Left lung (tissue), 10 donors: ENCODE data around the gene EXOSC9. TPM values are rescaled to one million over a fixed set of nuclear protein-coding genes. Genes with fewer than 3 reads are reported as not detected.

ENCODE experiments used
- ATAC-seq: fragments of 200-7000 bp; cut with Tn5 transposase; one replicate; pipeline ENCODE4 v1.9.1; 2020; ENCODE audit warnings: moderate library complexity
- DNase-seq, 4 donors: peaks; one replicate each; pipeline ENCODE4 v3.0.0-alpha.2; 2013 to 2020
- H3K27ac ChIP-seq, 2 donors: fragments of 200-600 bp; sonication (generic) in 1 of 2; one replicate each; pipeline versions ENCODE4 v1.5.0 to v1.8.0; 2020 to 2021
- H3K27me3 ChIP-seq, 2 donors: fragments of 200-600 bp; sonication (generic) in 1 of 2; one replicate each; pipeline versions ENCODE4 v1.5.0 to v1.8.0; 2020 to 2021
- H3K36me3 ChIP-seq, 2 donors: fragments of 200-600 bp; sonication (generic) in 1 of 2; one replicate each; pipeline versions ENCODE4 v1.5.0 to v1.8.0; 2020 to 2021
- H3K4me1 ChIP-seq, 2 donors: fragments of 200-600 bp; one replicate each; pipeline ENCODE4 v1.8.0; 2021
- H3K4me3 ChIP-seq, 2 donors: fragments of 200-600 bp; sonication (generic) in 1 of 2; one replicate each; pipeline versions ENCODE4 v1.5.0 to v1.8.0; 2020 to 2021; ENCODE audit warnings: mild to moderate bottlenecking in 1 of 2
- H3K9me3 ChIP-seq, 2 donors: fragments of 200-600 bp; sonication (generic) in 1 of 2; one replicate each; pipeline versions ENCODE4 v1.5.0 to v1.8.0; 2020 to 2021
- intact Hi-C, 2 donors: fragments of 100-400 bp; cut with DNase I; formaldehyde crosslinking; loops; one replicate each; pipeline versions ENCODE4 v1.11.2 to v1.14.2; 2022
- polyA plus RNA-seq, 6 donors: library from polyadenylated mRNA; unstranded; fragments of 120-200 nt; gene quantifications; one replicate each; pipeline ENCODE4 v1.2.1, GENCODE V29; 2013; ENCODE audit not compliant: insufficient read length in 6 of 6
- total RNA-seq, 2 donors: library from RNA; stranded (reverse); fragmentation: NEBNext Ultra II Directional; extraction: Animal tissue kit (Norgen Biotek cat#: 25700); gene quantifications; one replicate each; pipeline ENCODE4 v1.2.1, GENCODE V29; 2021
- TF ChIP-seq, protein P1 (sequence below), 2 donors: fragments of 200-600 bp; sonication (generic) in 1 of 2; IDR thresholded peaks; one replicate each; pipeline versions ENCODE4 v1.5.0 to v1.8.0; 2021; ENCODE audit warnings: antibody characterized with exemption in 2 of 2
- donor health status: DM: no; HTN: yes; CAD: no.
- donor health status: DM: no; HTN: no; CAD: no.

The EXOSC9 gene
- total and polyA plus RNA-seq, 8 donors = 13.5 to 63.9 (median 57.2) TPM

DNA sequence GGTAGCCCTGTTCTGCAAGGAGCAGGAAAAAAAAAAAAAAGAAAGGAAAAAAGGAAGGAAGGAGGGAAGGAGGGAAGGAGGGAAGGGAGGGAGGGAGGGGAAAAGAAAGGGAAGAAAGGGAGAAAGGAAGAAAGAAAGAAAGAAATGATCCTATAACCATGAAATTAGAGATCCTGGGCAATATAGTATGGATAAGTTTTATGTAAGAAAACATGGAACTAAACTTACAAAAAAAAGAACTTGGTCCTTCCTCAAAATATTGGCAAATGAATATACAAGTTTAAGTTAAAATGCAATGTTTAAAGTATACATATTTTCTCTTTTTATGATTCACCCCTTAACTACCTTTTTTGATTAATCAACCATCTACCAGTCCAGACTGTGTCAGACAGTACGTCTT is 50.2 kb downstream of the EXOSC9 start:
- DNase-seq (no peak), ATAC-seq (no peak)
- no peak overlapping the region for H3K27ac ChIP-seq
- no peaks in the 10 kb centered on the region for H3K27me3 ChIP-seq
- H3K36me3 ChIP-seq = peaks cover 0 to 24% of the 10 kb centered on the region in 2 donors
- TF ChIP-seq, protein P1, sequence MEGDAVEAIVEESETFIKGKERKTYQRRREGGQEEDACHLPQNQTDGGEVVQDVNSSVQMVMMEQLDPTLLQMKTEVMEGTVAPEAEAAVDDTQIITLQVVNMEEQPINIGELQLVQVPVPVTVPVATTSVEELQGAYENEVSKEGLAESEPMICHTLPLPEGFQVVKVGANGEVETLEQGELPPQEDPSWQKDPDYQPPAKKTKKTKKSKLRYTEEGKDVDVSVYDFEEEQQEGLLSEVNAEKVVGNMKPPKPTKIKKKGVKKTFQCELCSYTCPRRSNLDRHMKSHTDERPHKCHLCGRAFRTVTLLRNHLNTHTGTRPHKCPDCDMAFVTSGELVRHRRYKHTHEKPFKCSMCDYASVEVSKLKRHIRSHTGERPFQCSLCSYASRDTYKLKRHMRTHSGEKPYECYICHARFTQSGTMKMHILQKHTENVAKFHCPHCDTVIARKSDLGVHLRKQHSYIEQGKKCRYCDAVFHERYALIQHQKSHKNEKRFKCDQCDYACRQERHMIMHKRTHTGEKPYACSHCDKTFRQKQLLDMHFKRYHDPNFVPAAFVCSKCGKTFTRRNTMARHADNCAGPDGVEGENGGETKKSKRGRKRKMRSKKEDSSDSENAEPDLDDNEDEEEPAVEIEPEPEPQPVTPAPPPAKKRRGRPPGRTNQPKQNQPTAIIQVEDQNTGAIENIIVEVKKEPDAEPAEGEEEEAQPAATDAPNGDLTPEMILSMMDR (IDR thresholded peaks at IDR 0.05) = no peak
- intact Hi-C loops = no loop called here
- H3K4me1 ChIP-seq = no peaks in the 10 kb centered on the region
- H3K4me3 ChIP-seq = no peak overlapping the region
- no peaks in the 10 kb centered on the region for H3K9me3 ChIP-seq

DNA sequence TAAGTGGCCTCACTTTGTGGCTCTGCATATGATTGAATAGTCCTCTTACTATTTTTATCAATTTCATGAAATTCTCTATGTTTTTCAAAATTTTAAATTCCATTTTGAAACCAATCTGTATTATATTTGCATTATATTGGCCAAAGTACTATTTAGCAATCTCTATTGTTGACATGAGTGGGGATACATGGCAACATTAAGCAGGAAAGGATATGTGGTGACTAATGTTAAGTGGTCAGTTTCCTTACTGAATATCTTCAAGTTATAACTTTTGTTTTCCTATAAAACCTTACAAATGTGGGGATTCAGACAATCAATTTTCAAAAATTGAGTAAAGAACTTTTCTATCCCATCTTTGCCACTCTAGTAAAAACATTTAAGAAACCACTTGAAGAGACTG is 59.0 kb downstream of the EXOSC9 start:
- Histone ChIP-seq H3K27ac (no peak overlapping the region), H3K4me1 (no peaks in the 10 kb centered on the region), H3K27me3 (no peaks in the 10 kb centered on the region), H3K9me3 (no peaks in the 10 kb centered on the region), H3K4me3 (no peak overlapping the region), H3K36me3 (peaks cover 0 to 17% of the 10 kb centered on the region in 2 donors)
- TF ChIP-seq, protein P1 (IDR thresholded peaks at IDR 0.05) = no peak
- intact Hi-C loops = no loop called here
- DNase-seq = no peak
- ATAC-seq = no peak

DNA sequence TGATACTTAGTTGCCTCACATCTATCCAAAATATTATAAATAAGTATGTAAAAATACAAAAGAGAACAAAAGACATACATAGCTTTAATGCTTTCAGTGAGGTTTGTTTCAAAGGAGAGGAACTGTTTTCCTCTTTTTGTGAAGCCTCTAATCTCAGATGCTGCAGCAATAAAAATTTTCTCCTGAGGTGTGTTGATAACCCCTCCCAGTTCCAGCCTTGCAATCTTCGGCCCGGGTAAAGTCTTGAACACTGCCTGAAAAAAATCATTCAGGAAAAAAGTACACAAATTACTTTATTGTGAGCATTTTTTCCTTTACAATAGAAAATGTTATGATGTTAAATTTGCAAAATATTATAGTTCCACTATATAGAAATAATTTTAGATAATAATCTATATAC is 60.3 kb downstream of the EXOSC9 start:
- TF ChIP-seq, protein P1 (IDR thresholded peaks at IDR 0.05) = no peak
- no peaks in the 10 kb centered on the region for H3K4me1 ChIP-seq
- no peak overlapping the region for H3K4me3 ChIP-seq
- no peak overlapping the region for H3K27ac ChIP-seq
- DNase-seq (no peak), ATAC-seq (no peak)
- no peaks in the 10 kb centered on the region for H3K27me3 ChIP-seq
- peaks cover 0 to 16% of the 10 kb centered on the region in 2 donors for H3K36me3 ChIP-seq
- no peaks in the 10 kb centered on the region for H3K9me3 ChIP-seq
- intact Hi-C loops = no loop called here

DNA sequence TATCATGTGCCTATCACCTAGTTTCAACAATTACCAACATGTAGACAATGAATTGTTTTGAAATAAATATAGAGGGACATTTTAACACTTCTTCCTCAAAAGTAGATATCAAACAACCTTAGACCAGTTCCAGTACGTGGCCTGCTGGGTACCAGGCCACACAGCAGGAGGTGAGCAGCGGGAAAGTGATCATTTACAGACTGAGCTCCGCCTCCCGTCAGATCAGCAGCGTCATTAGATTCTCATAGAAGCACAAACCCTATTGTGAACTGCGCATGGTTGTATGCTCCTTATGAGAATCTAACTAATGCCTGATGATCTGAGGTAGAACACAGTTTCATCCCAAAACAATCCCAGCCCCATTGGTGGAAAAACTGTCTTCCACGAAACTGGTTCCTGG is 62.7 kb downstream of the EXOSC9 start:
- Histone ChIP-seq H3K27me3 (no peaks in the 10 kb centered on the region), H3K9me3 (no peaks in the 10 kb centered on the region), H3K27ac (no peak overlapping the region), H3K4me1 (peaks cover 0 to 5% of the 10 kb centered on the region in 2 donors), H3K4me3 (no peak overlapping the region), H3K36me3 (peaks cover 0 to 21% of the 10 kb centered on the region in 2 donors)
- intact Hi-C loops = no loop called here
- ATAC-seq = no peak
- DNase-seq = no peak
- TF ChIP-seq, protein P1 (IDR thresholded peaks at IDR 0.05) = no peak

Other genes starting within 250 kb of the EXOSC9 start
- gene ANXA5, start 104.3 kb upstream of the EXOSC9 start, total RNA-seq = 100 to 1,000 TPM; 568 to 685 TPM
- gene ANXA5, start 104.3 kb upstream of the EXOSC9 start, polyA plus RNA-seq = 100 to 1,000 TPM; 565 to 725 (median 646) TPM
- gene SMIM43, start 36.2 kb upstream of the EXOSC9 start, total RNA-seq = 1 to 10 TPM in 1 of 2 donors, not detected in 1; 1.0 TPM
- gene SMIM43, start 36.2 kb upstream of the EXOSC9 start, polyA plus RNA-seq = 10 to 100 TPM; 12.7 to 24.6 (median 15.9) TPM
- 1 to 10 TPM; 3.5 to 8.1 TPM for gene CCNA2, start 22.6 kb downstream of the EXOSC9 start, total RNA-seq
- 10 to 100 TPM; 26.1 to 63.7 (median 34.5) TPM for gene CCNA2, start 22.6 kb downstream of the EXOSC9 start, polyA plus RNA-seq
- 10 to 100 TPM; 12.5 to 17.4 TPM for gene BBS7, start 69.2 kb downstream of the EXOSC9 start, total RNA-seq
- gene BBS7, start 69.2 kb downstream of the EXOSC9 start, polyA plus RNA-seq = 10 to 100 TPM; 27.5 to 32.6 (median 28.8) TPM
- gene TRPC3, start 150.7 kb downstream of the EXOSC9 start, total RNA-seq = under 1 TPM; 0.76 to 0.82 TPM
- gene TRPC3, start 150.7 kb downstream of the EXOSC9 start, polyA plus RNA-seq = 1 to 10 TPM; 5.4 to 8.1 (median 6.2) TPM